H1 (cell line): ENCODE data around the gene SPSB1. TPM values are rescaled to one million over a fixed set of nuclear protein-coding genes. Genes with fewer than 3 reads are reported as not detected.

Source experiments
- CTCF ChIA-PET: fragments of 300-600 bp; sonication (Branson Sonifier 250); formaldehyde crosslinking; loops from one replicate; lab custom pipeline; 2021; ENCODE audit not compliant: partially characterized antibody; lab: Charles Lee
- POLR2A ChIA-PET: fragments of 300-600 bp; sonication (Branson Sonifier 250); formaldehyde crosslinking; loops from one replicate; lab custom pipeline; 2021; ENCODE audit warnings: inconsistent platforms; ENCODE audit not compliant: partially characterized antibody; lab: Charles Lee
- DNase-seq, 2 experiments: peaks; one replicate each; pipeline versions ENCODE4 v3.0.0 to v3.0.0-alpha.2; 2010 to 2022; ENCODE audit warnings: low spot score in 2 of 2, low read depth in 1 of 2, mixed read lengths in 1 of 2
- FAIRE-seq: peaks from 2 replicates; lab custom pipeline; 2011; peaks lifted over from hg19 to GRCh38; lab: Jason Lieb, UNC
- H2AFZ ChIP-seq: 2 replicates; pipeline ENCODE4 v1.8.1; 2012; ENCODE audit warnings: low read length, inconsistent platforms
- H2AK5ac ChIP-seq: 2 replicates; pipeline ENCODE4 v1.6.1; 2013; ENCODE audit warnings: low read depth, low read length
- H2BK120ac ChIP-seq: replicated peaks from 2 replicates; pipeline ENCODE3; 2013; ENCODE audit warnings: low read depth, low read length, inconsistent platforms
- H2BK12ac ChIP-seq: 2 replicates; pipeline ENCODE4 v1.6.1; 2013; ENCODE audit warnings: low read depth, low read length
- H2BK15ac ChIP-seq: 2 replicates; pipeline ENCODE4 v1.6.1; 2013; ENCODE audit warnings: low read length
- H2BK20ac ChIP-seq: 2 replicates; pipeline ENCODE4 v1.6.1; 2013; ENCODE audit warnings: low read length
- H2BK5ac ChIP-seq: 2 replicates; pipeline ENCODE4 v1.6.1; 2013; ENCODE audit warnings: low read depth, low read length
- H3K14ac ChIP-seq: 2 replicates; pipeline ENCODE4 v1.6.1; 2013; ENCODE audit warnings: inconsistent platforms; ENCODE audit not compliant: insufficient read length
- H3K18ac ChIP-seq: 2 replicates; pipeline ENCODE4 v1.6.1; 2013; ENCODE audit warnings: low read length; ENCODE audit errors: extremely low read depth
- H3K23ac ChIP-seq: 2 replicates; pipeline ENCODE4 v1.6.1; 2013; ENCODE audit warnings: inconsistent platforms; ENCODE audit not compliant: insufficient read length
- H3K23me2 ChIP-seq: 2 replicates; pipeline ENCODE4 v1.6.1; 2013; ENCODE audit warnings: low read depth, low read length
- H3K27ac ChIP-seq: 2 replicates; pipeline ENCODE4 v1.6.1; 2011; ENCODE audit warnings: low read depth, low read length, inconsistent platforms
- H3K27me3 ChIP-seq, 4 experiments: replicated peaks in 1 of 4; 1 replicate in 1 of 4; 2 replicates in 3 of 4; pipeline versions ENCODE4 v1.6.1 to v1.8.1; 2011 to 2013; ENCODE audit warnings: low read length in 3 of 4, mild to moderate bottlenecking in 3 of 4, inconsistent platforms in 2 of 4, mixed read lengths in 2 of 4, moderate library complexity in 1 of 4; ENCODE audit not compliant: control insufficient read depth in 3 of 4, insufficient read depth in 3 of 4; ENCODE audit errors: extremely low read depth in 1 of 4
- H3K36me3 ChIP-seq, 4 experiments: 2 replicates each; pipeline versions ENCODE4 v1.6.1 to v1.8.1; 2011 to 2013; ENCODE audit warnings: mild to moderate bottlenecking in 4 of 4, low read length in 3 of 4, moderate library complexity in 2 of 4, control low read depth in 1 of 4, inconsistent platforms in 1 of 4; ENCODE audit not compliant: insufficient read depth in 4 of 4, control insufficient read depth in 2 of 4
- H3K4ac ChIP-seq: replicated peaks from 2 replicates; pipeline ENCODE3; 2013; ENCODE audit warnings: low read length, low read depth, mixed read lengths, inconsistent platforms; ENCODE audit not compliant: insufficient read length
- H3K4me1 ChIP-seq, 4 experiments: replicated peaks in 1 of 4; 1 replicate in 1 of 4; 2 replicates in 3 of 4; pipeline versions ENCODE4 v1.6.1 to v1.8.1; 2011 to 2013; ENCODE audit warnings: low read length in 3 of 4, inconsistent platforms in 2 of 4, mixed read lengths in 1 of 4; ENCODE audit not compliant: insufficient read depth in 4 of 4, control insufficient read depth in 3 of 4
- H3K4me2 ChIP-seq, 2 experiments: 2 replicates each; pipeline versions ENCODE4 v1.6.1 to v1.8.1; 2011 to 2013; ENCODE audit warnings: low read depth in 2 of 2, low read length in 2 of 2, control low read depth in 1 of 2, inconsistent platforms in 1 of 2, mild to moderate bottlenecking in 1 of 2; ENCODE audit not compliant: insufficient read depth in 1 of 2
- H3K4me3 ChIP-seq, 4 experiments: fragments of 200-600, 300-600 bp in 1 of 4; sonication (generic), shearing (Covaris generic), sonication (Bioruptor Twin) in 1 of 4; 2 replicates each; pipeline versions ENCODE4 v1.5.1 to v1.8.1; 2011 to 2016; ENCODE audit warnings: low read length in 4 of 4, low read depth in 3 of 4, control low read depth in 2 of 4, inconsistent platforms in 2 of 4, mild to moderate bottlenecking in 2 of 4, mixed read lengths in 1 of 4, moderate library complexity in 1 of 4; ENCODE audit not compliant: insufficient read depth in 2 of 4; ENCODE audit errors: extremely low read depth in 1 of 4
- H3K56ac ChIP-seq: replicated peaks from 2 replicates; pipeline ENCODE3; 2013; ENCODE audit warnings: low read depth, mild to moderate bottlenecking, mixed read lengths, low read length, inconsistent platforms; ENCODE audit not compliant: insufficient read length
- H3K79me1 ChIP-seq: 2 replicates; pipeline ENCODE4 v1.6.1; 2013; ENCODE audit warnings: low read depth, low read length, control low read depth
- H3K79me2 ChIP-seq, 2 experiments: 2 replicates each; pipeline versions ENCODE4 v1.6.1 to v1.8.1; 2012 to 2013; ENCODE audit warnings: low read length in 2 of 2, mild to moderate bottlenecking in 2 of 2, inconsistent platforms in 1 of 2; ENCODE audit not compliant: insufficient read depth in 2 of 2, control insufficient read depth in 1 of 2
- H3K9ac ChIP-seq, 4 experiments: replicated peaks in 1 of 4; 1 replicate in 1 of 4; 2 replicates in 3 of 4; pipeline versions ENCODE4 v1.6.1 to v1.8.1; 2011 to 2013; ENCODE audit warnings: low read depth in 3 of 4, low read length in 3 of 4, control low read depth in 2 of 4, mild to moderate bottlenecking in 2 of 4, moderate library complexity in 2 of 4, inconsistent platforms in 1 of 4; ENCODE audit errors: extremely low read depth in 1 of 4
- H3K9me3 ChIP-seq, 2 experiments: 2 replicates each; pipeline versions ENCODE4 v1.6.1 to v1.8.1; 2012 to 2013; ENCODE audit warnings: mild to moderate bottlenecking in 2 of 2, moderate library complexity in 2 of 2, control low read depth in 1 of 2, inconsistent platforms in 1 of 2, low read depth in 1 of 2, low read length in 1 of 2, mixed read lengths in 1 of 2; ENCODE audit not compliant: insufficient read depth in 2 of 2
- H4K20me1 ChIP-seq, 2 experiments: replicated peaks in 1 of 2; 2 replicates each; pipeline versions ENCODE3 to v1.8.1; 2011 to 2013; ENCODE audit warnings: inconsistent platforms in 2 of 2, low read length in 2 of 2, mild to moderate bottlenecking in 1 of 2; ENCODE audit not compliant: insufficient read depth in 2 of 2, control insufficient read depth in 1 of 2
- H4K5ac ChIP-seq: 2 replicates; pipeline ENCODE4 v1.6.1; 2013; ENCODE audit warnings: low read length, low read depth, mixed read lengths, inconsistent platforms; ENCODE audit not compliant: insufficient read length
- H4K8ac ChIP-seq: 2 replicates; pipeline ENCODE4 v1.8.0; 2013; ENCODE audit warnings: mild to moderate bottlenecking, moderate library complexity, low read length, inconsistent platforms; ENCODE audit not compliant: insufficient read depth; ENCODE audit errors: extremely low read depth
- H4K91ac ChIP-seq: replicated peaks from 2 replicates; pipeline ENCODE3; 2013; ENCODE audit warnings: low read length, mixed read lengths, inconsistent platforms; ENCODE audit not compliant: insufficient read length
- BACH1 ChIP-seq: IDR thresholded peaks from 2 replicates; pipeline ENCODE4 v1.6.1; 2012; ENCODE audit warnings: low read length, improper control_type of control experiment
- E2F6 ChIP-seq: IDR thresholded peaks from 2 replicates; pipeline ENCODE4 v1.6.1; 2012; ENCODE audit warnings: inconsistent platforms
- EZH2 ChIP-seq: fragments of 200-600 bp; sonication (generic); IDR thresholded peaks from 2 replicates; pipeline ENCODE4 v1.7.1; 2012; ENCODE audit warnings: low read depth, mild to moderate bottlenecking, moderate library complexity, low read length, inconsistent platforms; ENCODE audit not compliant: severe bottlenecking
- KDM4A ChIP-seq: IDR thresholded peaks from one replicate; pipeline ENCODE4 v1.7.1; 2012; ENCODE audit warnings: low read depth, mild to moderate bottlenecking, moderate library complexity, low read length, inconsistent platforms; ENCODE audit not compliant: severe bottlenecking
- RXRA ChIP-seq: IDR thresholded peaks from 2 replicates; pipeline ENCODE4 v1.6.1; 2011; ENCODE audit warnings: low read depth, mild to moderate bottlenecking, low read length, moderate library complexity; ENCODE audit not compliant: insufficient read depth
- SIN3A ChIP-seq, 2 experiments: IDR thresholded peaks in 1 of 2; conservative IDR thresholded peaks in 1 of 2; 2 replicates each; pipeline ENCODE4 v1.6.1; 2011 to 2012; ENCODE audit warnings: low read length in 2 of 2, improper control_type of control experiment in 1 of 2, low read depth in 1 of 2, mild to moderate bottlenecking in 1 of 2
- SIRT6 ChIP-seq: IDR thresholded peaks from one replicate; pipeline ENCODE4 v1.7.1; 2012; ENCODE audit warnings: low read length, inconsistent platforms
- SUZ12 ChIP-seq: fragments of 200-600 bp; sonication (generic); IDR thresholded peaks from 2 replicates; pipeline ENCODE4 v1.6.1; 2012; ENCODE audit warnings: mild to moderate bottlenecking, inconsistent platforms, low read length, moderate library complexity, mixed read lengths
- TAF7 ChIP-seq: optimal IDR thresholded peaks from 2 replicates; pipeline ENCODE3; 2011; ENCODE audit warnings: low read depth, mild to moderate bottlenecking, inconsistent platforms, low read length, moderate library complexity, borderline replicate concordance
- TBP ChIP-seq: IDR thresholded peaks from 2 replicates; pipeline ENCODE4 v1.6.1; 2011; ENCODE audit warnings: low read depth, low read length, improper control_type of control experiment
- TEAD4 ChIP-seq: IDR thresholded peaks from 2 replicates; pipeline ENCODE4 v1.6.1; 2012; ENCODE audit warnings: low read depth, low read length, inconsistent platforms, mixed read lengths
- ZNF274 ChIP-seq: IDR thresholded peaks from 2 replicates; pipeline ENCODE4 v1.7.0; 2012; ENCODE audit warnings: low read length, borderline replicate concordance; ENCODE audit errors: extremely low read depth
- WGBS, 2 experiments: shearing (Covaris generic) in 1 of 2; methylation state at CpG; one replicate each; pipeline versions ENCODE4 v1.1.6 to v1.1.7; 2013 to 2015; ENCODE audit warnings: low lambda C conversion rate in 2 of 2, mixed read lengths in 2 of 2, inconsistent platforms in 1 of 2, low coverage in 1 of 2, missing lambda C conversion rate in 1 of 2; ENCODE audit not compliant: insufficient replicate concordance in 2 of 2, insufficient coverage in 1 of 2, insufficient read length in 1 of 2; ENCODE audit errors: extremely low coverage in 1 of 2, missing lambda C conversion rate in 1 of 2; 5-methylcytosine and 5-hydroxymethylcytosine counted together
- polyA plus RNA-seq, 7 experiments: library from polyadenylated mRNA; depleted of rRNA in 3 of 7; stranded (reverse) in 5 of 7; unstranded in 2 of 7; fragments of >200 nt in 5 of 7; fragments of 200-250 nt in 2 of 7; gene quantifications; 1 replicate in 5 of 7; 2 replicates in 1 of 7; 4 replicates in 1 of 7; pipeline versions ENCODE4 v1.2.1 to v1.2.3, GENCODE V29; 2011 to 2013; ENCODE audit warnings: missing spikeins in 2 of 7, mixed read lengths in 2 of 7
- total RNA-seq: library from RNA; stranded (reverse); fragmentation: NEBNext Ultra II Directional; extraction: Animal tissue kit (Norgen Biotek cat#: 25700); gene quantifications from 2 replicates; pipeline ENCODE4 v1.2.1, GENCODE V29; 2021

SPSB1 gene
- total and polyA plus RNA-seq, 2 of the 8 experiments (the other 6 are each of a cell fraction or from before 2014, with no cell fraction given) = 5.3 to 6.4 TPM

DNA sequence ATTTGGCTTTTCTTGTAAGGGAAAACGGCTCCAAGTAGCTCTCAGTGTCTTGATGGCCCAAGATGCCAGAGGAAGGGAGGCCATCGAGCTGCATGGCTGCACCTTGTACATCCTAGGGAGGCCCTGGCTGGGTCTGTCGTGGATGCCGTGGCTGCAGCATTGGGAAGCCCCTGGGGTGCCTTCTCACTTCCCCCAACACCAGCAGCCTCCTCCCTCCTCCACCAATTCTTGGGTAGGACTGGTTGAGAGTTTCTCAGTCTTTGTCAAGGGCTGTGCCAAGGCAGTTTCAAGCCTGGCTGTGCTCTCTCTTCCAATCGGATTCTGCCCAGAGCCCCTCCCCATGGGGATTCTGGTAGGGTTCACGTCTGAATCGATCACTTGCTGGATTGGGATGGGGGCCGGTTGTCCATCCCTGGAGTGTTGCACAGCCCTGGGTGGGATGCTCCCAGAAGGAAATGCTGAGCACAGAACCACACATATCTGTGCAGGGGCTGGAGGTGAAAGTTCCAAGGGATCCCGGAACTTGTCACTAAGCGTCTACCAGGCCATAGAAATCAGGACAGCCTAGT lies 14.0 kb upstream of the SPSB1 start:
- Histone ChIP-seq H3K27ac (no peak overlapping the region), H3K18ac (no peak overlapping the region), H2BK15ac (peak overlapping the region; percentile 92; the same call in 1 of the 2 replicates), H3K23ac (no peak overlapping the region), H3K4me1 (peaks cover 0 to 14% (median 9%) of the 10 kb centered on the region in 4 experiments; a peak in 6 of 7 replicates), H2BK120ac (no peak overlapping the region), H2BK12ac (no peak overlapping the region), H3K36me3 (no peaks in the 10 kb centered on the region), H3K4ac (no peak overlapping the region), H4K91ac (no peak overlapping the region), H4K8ac (no peak overlapping the region), H3K9me3 (no peaks in the 10 kb centered on the region), H2AFZ (0 out of 2 replicates have a peak overlapping the region, but pooled peaks have one; percentile 5), H3K56ac (no peak overlapping the region), H3K27me3 (no peaks in the 10 kb centered on the region; a peak in 1 of 7 replicates), H4K5ac (no peak overlapping the region), H3K79me1 (no peaks in the 10 kb centered on the region), H3K14ac (no peak overlapping the region), H4K20me1 (no peaks in the 10 kb centered on the region), H3K79me2 (no peaks in the 10 kb centered on the region), H2AK5ac (no peak overlapping the region), H3K4me3 (no peak overlapping the region), H2BK20ac (no peak overlapping the region), H3K4me2 (no peak overlapping the region), H3K23me2 (no peaks in the 10 kb centered on the region; the same call in 1 of the 2 replicates), H2BK5ac (no peak overlapping the region), H3K9ac (no peak overlapping the region)
- 80% methylated on average over 10 of the region's 10 CpGs; no CpG with 5 or more reads in 1 of the 2 experiments for WGBS, 2 experiments
- DNase-seq (no peak), FAIRE-seq (no peak)
- ChIA-PET POLR2A (interaction anchor here (0.6 kb wide), 1 partner anchor 412 kb away, joined by 3 read pairs; no protein-coding TSS in a partner anchor), CTCF (interaction anchor here (0.8 to 6.6 kb wide), 6 partner anchors 9 to 45 kb away, joined by 3 to 61 read pairs (median 3); no protein-coding TSS in a partner anchor)
- TF ChIP-seq SIRT6 = no peak
- no peak for TF ChIP-seq KDM4A
- TF ChIP-seq E2F6 = no peak
- no peak for TF ChIP-seq TEAD4
- TF ChIP-seq TAF7 = no peak
- TF ChIP-seq RXRA = no peak
- no peak for TF ChIP-seq SUZ12
- TF ChIP-seq ZNF274 = no peak
- TF ChIP-seq SIN3A (conservative IDR thresholded peaks at IDR 0.05 in 1 of 2, IDR thresholded peaks at IDR 0.05 in 1 of 2; ENCODE audit: low read depth in 1 of 2, low read length in 2 of 2) = no peak
- TF ChIP-seq BACH1 = no peak
- TF ChIP-seq EZH2 = no peak
- no peak for TF ChIP-seq TBP
